Measurements from ENCODE around the gene AMH.
"Not testable (repeated sequence)": the region's sequence is repeated elsewhere in the genome, so short reads cannot be mapped to it uniquely, and the experiment has no call there.

AMH gene
- total RNA-seq, result 1.3 reads per million

- DNase-seq, result no peak
Observed at GRCh38 chr19:2249010-2249866, at the start of gene AMH. Gene AMH (plus strand): TSS chr19:2249323. CDS start chr19:2249333, 10 bp downstream.

- no peak for DNase-seq
Observed at GRCh38 chr19:2199861-2200623, 49.1 kb upstream of the AMH start.

DNA sequence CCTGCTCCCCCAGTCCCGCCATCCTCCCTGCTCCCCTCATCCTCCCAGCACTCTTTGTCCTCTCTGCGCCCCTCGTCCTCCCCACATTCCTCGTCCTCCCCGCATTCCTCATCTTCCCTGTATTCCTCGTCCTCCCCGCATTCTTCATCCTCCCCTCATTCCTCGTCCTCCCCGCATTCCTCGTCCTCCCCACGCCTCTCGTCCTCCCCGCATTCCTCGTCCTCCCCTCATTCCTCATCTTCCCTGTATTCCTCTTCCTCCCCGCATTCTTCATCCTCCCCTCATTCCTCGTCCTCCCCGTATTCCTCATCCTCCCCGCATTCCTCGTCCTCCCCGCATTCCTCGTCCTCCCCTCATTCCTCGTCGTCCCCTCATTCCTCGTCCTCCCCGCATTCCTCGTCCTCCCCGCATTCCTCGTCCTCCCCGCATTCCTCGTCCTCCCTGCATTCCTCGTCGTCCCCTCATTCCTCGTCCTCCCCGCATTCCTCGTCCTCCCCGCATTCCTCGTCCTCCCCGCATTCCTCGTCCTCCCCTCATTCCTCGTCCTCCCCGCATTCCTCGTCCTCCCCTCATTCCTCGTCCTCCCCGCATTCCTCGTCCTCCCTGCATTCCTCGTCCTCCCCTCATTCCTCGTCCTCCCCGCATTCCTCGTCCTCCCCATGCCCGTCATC is 48.4 kb upstream of the AMH start:
- DNase-seq, result not testable (repeated sequence)

- no peak for DNase-seq
Observed at GRCh38 chr19:2201473-2202148, 47.5 kb upstream of the AMH start.

DNA sequence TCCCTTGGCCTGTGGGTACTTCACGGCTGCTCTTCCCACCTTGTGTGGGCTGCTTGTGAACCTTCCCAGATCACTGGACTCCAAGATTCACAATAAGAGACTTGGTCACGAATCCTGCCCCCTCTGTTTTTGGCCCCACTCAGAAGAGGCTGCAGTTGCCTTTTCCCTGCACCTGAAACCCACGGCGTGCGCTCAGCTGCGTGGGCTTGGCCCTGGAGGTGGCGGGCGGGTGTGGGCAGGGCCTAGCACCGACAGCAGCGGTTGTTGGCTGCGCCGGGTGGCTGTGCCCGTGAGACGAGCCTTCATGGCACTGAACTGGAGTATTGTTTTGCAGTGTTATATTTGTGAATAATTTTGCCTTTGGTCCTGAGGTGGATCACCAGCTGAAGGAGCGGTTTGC is 46.8 kb upstream of the AMH start:
- no peak for DNase-seq

GRCh38 chr19:2207008-2207407 is 42.1 kb upstream of the AMH start:
- DNase-seq, result no peak

DNA sequence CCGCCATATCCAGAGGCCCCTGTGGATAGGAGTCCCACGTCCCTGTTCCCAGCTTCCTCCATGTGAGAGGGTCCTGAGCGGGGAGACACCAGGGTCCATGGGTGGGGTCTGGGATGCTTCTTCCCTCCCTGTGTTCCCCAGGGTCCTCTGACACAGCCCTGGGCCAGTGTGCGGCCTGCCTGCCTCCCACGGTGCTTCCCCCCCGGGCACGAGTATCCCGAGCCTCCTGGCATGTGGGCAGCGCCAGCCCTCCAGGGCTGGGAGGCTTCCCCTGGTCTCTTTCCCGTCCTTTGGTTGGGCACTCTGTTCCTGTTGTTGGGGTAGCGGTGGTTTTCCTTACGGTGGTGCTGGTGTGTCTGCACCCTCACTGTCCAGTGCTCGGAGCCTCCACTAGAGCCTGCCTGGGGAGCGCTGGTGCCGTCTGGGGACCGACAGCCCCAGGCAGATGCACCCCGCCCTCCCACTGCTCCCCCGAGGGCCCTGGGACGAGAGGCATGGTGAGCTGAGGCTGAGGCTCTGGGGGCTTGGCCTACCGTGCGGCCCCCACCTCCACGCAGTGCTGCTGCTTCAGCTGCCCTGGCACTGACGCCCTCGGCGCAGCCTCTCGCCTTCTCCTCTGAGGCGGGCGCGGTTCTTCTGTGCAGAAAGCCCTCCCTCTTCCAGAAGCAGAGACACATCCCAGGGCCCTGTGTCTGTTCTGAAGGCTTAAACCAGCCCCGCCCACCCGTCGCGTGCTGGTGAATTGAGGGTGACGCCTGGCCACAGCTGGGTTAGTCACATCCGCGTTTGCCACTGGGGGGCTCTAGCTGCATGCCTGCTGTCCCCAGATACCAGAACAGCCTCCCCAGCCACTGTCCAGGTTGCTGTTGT is 40.9 kb upstream of the AMH start:
- DNase-seq, result no peak

DNA sequence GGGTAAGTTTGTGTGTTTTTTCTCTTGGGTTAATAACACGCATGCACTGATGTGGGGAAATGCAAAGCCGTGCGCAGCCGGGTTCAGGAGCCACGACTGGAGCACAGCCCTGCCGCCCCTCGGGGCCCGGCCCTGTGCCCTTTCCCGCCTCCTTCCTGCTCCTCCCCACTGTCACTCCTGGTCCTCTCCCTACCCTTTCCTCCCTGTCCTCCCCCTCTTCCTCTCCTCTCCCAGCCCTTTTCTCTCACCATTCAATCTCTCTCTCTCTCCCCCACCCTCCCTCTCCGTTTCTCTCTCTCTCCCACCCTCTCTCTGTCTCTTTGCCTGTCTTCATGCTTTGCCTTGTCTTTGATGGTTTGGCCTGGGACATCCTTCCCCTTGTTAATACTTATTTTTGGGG is 40.1 kb upstream of the AMH start:
- no peak for DNase-seq

GRCh38 chr19:2209408-2209807 is 39.7 kb upstream of the AMH start:
- DNase-seq, result no peak

DNA sequence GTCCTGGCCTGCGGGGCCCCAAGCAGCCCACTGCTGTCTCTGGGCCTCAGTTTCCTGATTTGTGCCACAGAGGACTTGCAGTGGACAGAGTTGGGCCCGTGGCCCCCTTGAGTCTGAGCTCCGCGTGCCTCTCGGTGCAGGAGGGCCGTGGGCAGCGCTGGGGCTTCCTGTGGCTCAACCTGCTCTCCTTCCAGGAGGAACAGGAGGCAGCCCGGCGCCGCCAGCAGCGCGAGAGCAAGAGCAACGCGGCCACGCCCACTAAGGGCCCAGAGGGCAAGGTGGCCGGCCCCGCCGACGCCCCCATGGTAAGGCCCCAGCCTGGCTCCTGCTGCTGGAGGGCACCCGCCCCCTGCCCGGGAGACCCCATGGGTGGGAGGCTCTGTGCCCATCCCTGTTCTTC is 38.9 kb upstream of the AMH start:
- DNase-seq, result no peak

- DNase-seq, result no peak
Observed at GRCh38 chr19:2210987-2211740, 38.0 kb upstream of the AMH start.

DNA sequence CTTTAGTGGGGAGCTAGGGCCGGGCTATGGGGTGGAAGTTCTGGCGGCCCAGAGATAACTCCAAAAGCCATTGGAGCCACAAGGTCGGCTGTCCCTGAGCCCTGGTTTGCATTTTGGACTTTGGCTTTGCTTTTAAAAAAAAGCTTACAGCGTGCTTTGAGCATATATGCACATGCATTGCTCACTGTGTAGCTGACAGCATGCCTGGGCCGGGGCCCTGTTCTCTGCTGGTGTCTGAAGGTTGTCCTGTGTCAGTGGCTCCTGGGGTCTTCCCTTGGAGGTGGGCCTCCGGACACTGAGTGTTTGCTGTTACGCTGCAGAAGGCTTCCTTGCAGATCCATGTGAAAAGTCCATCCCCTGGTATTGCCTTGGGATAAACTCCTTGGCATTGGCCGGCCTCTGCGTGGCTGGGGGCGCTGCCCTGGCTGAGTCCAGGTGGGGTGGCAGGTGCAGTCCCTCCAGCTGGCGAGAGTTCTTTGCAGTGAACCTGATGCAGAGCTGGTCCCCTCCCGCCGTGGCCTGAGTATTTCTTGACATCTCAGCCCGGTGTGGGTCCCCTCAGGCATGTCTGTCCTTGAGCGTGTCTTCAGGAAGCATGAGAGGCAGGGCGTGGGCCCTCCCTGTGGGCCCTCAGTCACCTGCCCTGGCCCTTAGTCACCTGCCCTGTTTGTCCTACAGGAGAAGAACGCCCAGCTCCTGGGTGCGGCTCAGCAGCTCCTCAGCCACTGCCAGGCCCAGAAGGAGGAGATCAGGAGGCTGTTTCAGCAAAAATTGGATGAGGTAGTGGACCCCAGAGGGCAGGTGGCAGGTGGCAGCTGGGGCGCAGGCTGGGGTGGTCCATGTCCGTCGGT is 36.0 kb upstream of the AMH start:
- no peak for DNase-seq

GRCh38 chr19:2213799-2214198 is 35.3 kb upstream of the AMH start:
- DNase-seq, result no peak

DNA sequence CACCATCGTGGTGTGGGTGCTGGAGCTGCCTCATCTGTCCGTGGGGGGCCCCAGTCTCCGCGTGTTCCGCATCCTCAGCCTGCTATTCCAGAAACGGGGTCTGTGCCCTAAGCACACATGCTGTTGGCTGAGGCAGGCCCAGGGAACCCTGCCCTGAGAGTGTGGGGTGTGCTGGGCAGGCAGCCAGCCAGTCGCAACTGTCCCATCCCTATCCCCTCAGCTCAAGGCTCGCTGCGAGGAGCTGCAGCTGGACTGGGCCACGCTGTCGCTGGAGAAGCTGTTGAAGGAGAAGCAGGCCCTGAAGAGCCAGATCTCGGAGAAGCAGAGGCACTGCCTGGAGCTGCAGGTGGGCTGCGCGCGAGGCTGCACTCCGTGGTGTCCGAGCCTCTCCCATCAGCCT is 34.9 kb upstream of the AMH start:
- no peak for DNase-seq

- DNase-seq, result no peak
Observed at GRCh38 chr19:2215281-2215751, 33.8 kb upstream of the AMH start.

GRCh38 chr19:2216361-2217225 is 32.5 kb upstream of the AMH start:
- no peak for DNase-seq

DNA sequence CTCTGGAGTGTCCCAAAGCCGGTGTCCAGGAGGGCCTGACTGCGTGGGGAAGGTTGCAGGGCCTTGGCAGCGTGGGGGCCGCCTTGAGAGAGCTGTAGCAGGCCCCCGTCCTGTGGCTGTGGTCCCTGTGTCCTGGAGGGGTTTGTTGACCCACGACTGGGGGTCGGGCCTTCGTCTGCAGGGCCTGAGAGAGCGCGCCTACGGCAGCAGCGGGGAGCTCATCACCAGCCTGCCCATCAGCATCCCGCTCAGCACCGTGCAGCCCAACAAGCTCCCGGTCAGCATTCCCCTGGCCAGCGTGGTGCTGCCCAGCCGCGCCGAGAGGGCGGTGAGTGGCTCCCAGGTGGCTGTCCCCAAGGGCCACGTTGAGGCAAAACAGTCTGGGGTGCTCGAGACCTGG is 31.5 kb upstream of the AMH start:
- no peak for DNase-seq

- DNase-seq, result no peak
Observed at GRCh38 chr19:2219726-2220125, 29.4 kb upstream of the AMH start.

DNA sequence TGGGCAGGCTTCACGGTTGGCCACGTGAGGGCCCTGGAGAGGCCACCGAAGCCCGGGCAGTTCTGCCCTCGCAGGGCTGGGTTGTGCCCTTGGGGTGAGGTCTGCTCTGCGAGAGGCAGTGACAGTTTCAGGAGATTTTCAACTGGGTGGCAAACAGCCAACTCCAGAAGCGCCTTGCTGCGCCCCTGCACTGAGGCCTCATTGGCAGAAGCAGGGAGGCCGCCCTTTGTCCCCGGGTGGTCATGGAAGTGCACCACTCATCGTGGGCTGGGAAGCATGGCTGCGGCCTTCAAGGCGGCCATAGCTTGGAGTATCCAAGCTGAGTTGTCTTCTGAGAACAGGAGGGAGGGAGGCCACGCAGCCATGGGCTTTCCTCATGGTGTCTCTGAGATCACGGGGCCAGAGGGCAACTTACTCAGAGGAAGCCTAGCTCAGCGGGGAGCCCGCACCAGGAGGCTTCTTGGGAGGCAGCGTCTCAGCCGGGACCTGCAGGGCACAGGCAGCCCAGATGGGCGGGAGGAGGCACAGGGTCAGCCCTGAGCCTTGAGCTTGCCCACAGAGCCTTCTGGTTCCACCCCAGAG is 27.8 kb upstream of the AMH start:
- DNase-seq, result no peak

Measured in effector CD4-positive, alpha-beta T cell (primary cell).